ENCODE data around the gene PRICKLE3.
A peak's percentile ranks its signal among the peaks of the same experiment; 100 is the strongest.

Gene PRICKLE3

GRCh38 chrX:49205443-49205842, 19.3 kb upstream of the PRICKLE3 start:
- Histone ChIP-seq H3K9ac (ENCODE audit: low read length in 2 of 2) (no peak overlapping the region), H3K4me3 (ENCODE audit: low read length in 2 of 2) (no peak overlapping the region), H3K27ac (ENCODE audit: low read length) (no peak overlapping the region), H3K36me3 (ENCODE audit: control insufficient read depth in 2 of 2, insufficient read depth in 2 of 2, low read length in 2 of 2) (no peaks in the 10 kb centered on the region), H3K9me3 (ENCODE audit: control insufficient read depth in 2 of 2, low read length in 2 of 2) (no peaks in the 10 kb centered on the region), H3K27me3 (ENCODE audit: control insufficient read depth in 1 of 2, insufficient read depth in 2 of 2, low read length in 2 of 2) (peaks cover under 1 to 10% of the 10 kb centered on the region in 2 donors), H3K4me1 (ENCODE audit: control insufficient read depth, insufficient read depth, low read length) (peaks cover under 1% of the 10 kb centered on the region)

GRCh38 chrX:49204709-49205108, 18.5 kb upstream of the PRICKLE3 start:
- Histone ChIP-seq H3K9me3 (ENCODE audit: control insufficient read depth in 2 of 2, low read length in 2 of 2) (no peaks in the 10 kb centered on the region), H3K27ac (ENCODE audit: low read length) (no peak overlapping the region), H3K36me3 (ENCODE audit: control insufficient read depth in 2 of 2, insufficient read depth in 2 of 2, low read length in 2 of 2) (no peaks in the 10 kb centered on the region), H3K9ac (ENCODE audit: low read length in 2 of 2) (no peak overlapping the region), H3K27me3 (ENCODE audit: control insufficient read depth in 1 of 2, insufficient read depth in 2 of 2, low read length in 2 of 2) (peaks cover 0 to 8% of the 10 kb centered on the region in 2 donors), H3K4me3 (ENCODE audit: low read length in 2 of 2) (no peak overlapping the region), H3K4me1 (ENCODE audit: control insufficient read depth, insufficient read depth, low read length) (peaks cover 4% of the 10 kb centered on the region)

GRCh38 chrX:49204017-49204416, 17.8 kb upstream of the PRICKLE3 start:
- Histone ChIP-seq H3K36me3 (ENCODE audit: control insufficient read depth in 2 of 2, insufficient read depth in 2 of 2, low read length in 2 of 2) (no peaks in the 10 kb centered on the region), H3K27me3 (ENCODE audit: control insufficient read depth in 1 of 2, insufficient read depth in 2 of 2, low read length in 2 of 2) (peaks cover 0 to 8% of the 10 kb centered on the region in 2 donors), H3K9me3 (ENCODE audit: control insufficient read depth in 2 of 2, low read length in 2 of 2) (no peaks in the 10 kb centered on the region), H3K4me1 (ENCODE audit: control insufficient read depth, insufficient read depth, low read length) (peaks cover 4% of the 10 kb centered on the region), H3K27ac (ENCODE audit: low read length) (no peak overlapping the region), H3K4me3 (ENCODE audit: low read length in 2 of 2) (no peak overlapping the region), H3K9ac (ENCODE audit: low read length in 2 of 2) (no peak overlapping the region)

- Histone ChIP-seq H3K36me3 (ENCODE audit: control insufficient read depth in 2 of 2, insufficient read depth in 2 of 2, low read length in 2 of 2) (no peaks in the 10 kb centered on the region), H3K4me3 (ENCODE audit: low read length in 2 of 2) (no peak overlapping the region), H3K27ac (ENCODE audit: low read length) (no peak overlapping the region), H3K4me1 (ENCODE audit: control insufficient read depth, insufficient read depth, low read length) (peaks cover 4% of the 10 kb centered on the region), H3K9me3 (ENCODE audit: control insufficient read depth in 2 of 2, low read length in 2 of 2) (no peaks in the 10 kb centered on the region), H3K27me3 (ENCODE audit: control insufficient read depth in 1 of 2, insufficient read depth in 2 of 2, low read length in 2 of 2) (peaks cover 0 to 8% of the 10 kb centered on the region in 2 donors), H3K9ac (ENCODE audit: low read length in 2 of 2) (no peak overlapping the region)
Observed at GRCh38 chrX:49203536-49203935, 17.4 kb upstream of the PRICKLE3 start.

GRCh38 chrX:49202022-49202421, 15.8 kb upstream of the PRICKLE3 start:
- Histone ChIP-seq H3K27ac (ENCODE audit: low read length) (no peak overlapping the region), H3K9me3 (ENCODE audit: control insufficient read depth in 2 of 2, low read length in 2 of 2) (no peaks in the 10 kb centered on the region), H3K4me3 (ENCODE audit: low read length in 2 of 2) (no peak overlapping the region), H3K4me1 (ENCODE audit: control insufficient read depth, insufficient read depth, low read length) (peaks cover 4% of the 10 kb centered on the region), H3K36me3 (ENCODE audit: control insufficient read depth in 2 of 2, insufficient read depth in 2 of 2, low read length in 2 of 2) (no peaks in the 10 kb centered on the region), H3K27me3 (ENCODE audit: control insufficient read depth in 1 of 2, insufficient read depth in 2 of 2, low read length in 2 of 2) (peaks cover 0 to 10% of the 10 kb centered on the region in 2 donors), H3K9ac (ENCODE audit: low read length in 2 of 2) (no peak overlapping the region)

GRCh38 chrX:49199906-49200771, 14.0 kb upstream of the PRICKLE3 start, which contains the start of gene SYP:
SYP (minus strand) TSS chrX:49200193; CDS start chrX:49200186, 7 bp downstream.
- Histone ChIP-seq H3K27ac (ENCODE audit: low read length) (no peak within 1 kb of the TSS), H3K4me1 (ENCODE audit: control insufficient read depth, insufficient read depth, low read length) (peaks cover 4% of the 10 kb centered on the region), H3K9me3 (ENCODE audit: control insufficient read depth in 2 of 2, low read length in 2 of 2) (no peaks in the 10 kb centered on the region), H3K27me3 (ENCODE audit: control insufficient read depth in 1 of 2, insufficient read depth in 2 of 2, low read length in 2 of 2) (peaks cover 0 to 4% of the 10 kb centered on the region in 2 donors), H3K4me3 (ENCODE audit: low read length in 2 of 2) (peak within 1 kb of the TSS; percentile 52 to 61), H3K36me3 (ENCODE audit: control insufficient read depth in 2 of 2, insufficient read depth in 2 of 2, low read length in 2 of 2) (no peaks in the 10 kb centered on the region), H3K9ac (ENCODE audit: low read length in 2 of 2) (peak within 1 kb of the TSS; percentile 63 to 78)

GRCh38 chrX:49199315-49199595, 13.1 kb upstream of the PRICKLE3 start:
- Histone ChIP-seq H3K36me3 (ENCODE audit: control insufficient read depth in 2 of 2, insufficient read depth in 2 of 2, low read length in 2 of 2) (no peaks in the 10 kb centered on the region), H3K4me1 (ENCODE audit: control insufficient read depth, insufficient read depth, low read length) (peaks cover 4% of the 10 kb centered on the region), H3K4me3 (ENCODE audit: low read length in 2 of 2) (no peak overlapping the region), H3K27ac (ENCODE audit: low read length) (no peak overlapping the region), H3K9ac (ENCODE audit: low read length in 2 of 2) (no peak overlapping the region), H3K27me3 (ENCODE audit: control insufficient read depth in 1 of 2, insufficient read depth in 2 of 2, low read length in 2 of 2) (peaks cover 0 to 3% of the 10 kb centered on the region in 2 donors), H3K9me3 (ENCODE audit: control insufficient read depth in 2 of 2, low read length in 2 of 2) (no peaks in the 10 kb centered on the region)

- Histone ChIP-seq H3K9ac (ENCODE audit: low read length in 2 of 2) (no peak overlapping the region), H3K27ac (ENCODE audit: low read length) (no peak overlapping the region), H3K4me3 (ENCODE audit: low read length in 2 of 2) (no peak overlapping the region), H3K9me3 (ENCODE audit: control insufficient read depth in 2 of 2, low read length in 2 of 2) (no peaks in the 10 kb centered on the region), H3K27me3 (ENCODE audit: control insufficient read depth in 1 of 2, insufficient read depth in 2 of 2, low read length in 2 of 2) (peaks cover 0 to 5% of the 10 kb centered on the region in 2 donors), H3K36me3 (ENCODE audit: control insufficient read depth in 2 of 2, insufficient read depth in 2 of 2, low read length in 2 of 2) (no peaks in the 10 kb centered on the region), H3K4me1 (ENCODE audit: control insufficient read depth, insufficient read depth, low read length) (peaks cover 4% of the 10 kb centered on the region)
Observed at GRCh38 chrX:49198540-49199314, 12.6 kb upstream of the PRICKLE3 start.

- H3K4me3 ChIP-seq (ENCODE audit: low read length in 2 of 2): no peak overlapping the region
- no peaks in the 10 kb centered on the region for H3K36me3 ChIP-seq (ENCODE audit: control insufficient read depth in 2 of 2, insufficient read depth in 2 of 2, low read length in 2 of 2)
- H3K27ac ChIP-seq (ENCODE audit: low read length): no peak overlapping the region
- peaks cover 0 to 3% of the 10 kb centered on the region in 2 donors for H3K9me3 ChIP-seq (ENCODE audit: control insufficient read depth in 2 of 2, low read length in 2 of 2)
- H3K27me3 ChIP-seq (ENCODE audit: control insufficient read depth in 1 of 2, insufficient read depth in 2 of 2, low read length in 2 of 2): peaks cover 0 to 7% of the 10 kb centered on the region in 2 donors
- peaks cover 4% of the 10 kb centered on the region for H3K4me1 ChIP-seq (ENCODE audit: control insufficient read depth, insufficient read depth, low read length)
- H3K9ac ChIP-seq (ENCODE audit: low read length in 2 of 2): no peak overlapping the region
Observed at GRCh38 chrX:49197543-49198087, 11.4 kb upstream of the PRICKLE3 start.

- peaks cover 0 to 4% of the 10 kb centered on the region in 2 donors for H3K9me3 ChIP-seq (ENCODE audit: control insufficient read depth in 2 of 2, low read length in 2 of 2)
- no peak overlapping the region for H3K27ac ChIP-seq (ENCODE audit: low read length)
- H3K4me3 ChIP-seq (ENCODE audit: low read length in 2 of 2): no peak overlapping the region
- no peaks in the 10 kb centered on the region for H3K36me3 ChIP-seq (ENCODE audit: control insufficient read depth in 2 of 2, insufficient read depth in 2 of 2, low read length in 2 of 2)
- H3K4me1 ChIP-seq (ENCODE audit: control insufficient read depth, insufficient read depth, low read length): no peaks in the 10 kb centered on the region
- H3K27me3 ChIP-seq (ENCODE audit: control insufficient read depth in 1 of 2, insufficient read depth in 2 of 2, low read length in 2 of 2): peaks cover 0 to 7% of the 10 kb centered on the region in 2 donors
- no peak overlapping the region for H3K9ac ChIP-seq (ENCODE audit: low read length in 2 of 2)
Observed at GRCh38 chrX:49193542-49193964, 7.4 kb upstream of the PRICKLE3 start.

All from stomach smooth muscle (tissue), 2 donors.